Measurements from ENCODE around the gene RBM6.

The RBM6 gene

DNA sequence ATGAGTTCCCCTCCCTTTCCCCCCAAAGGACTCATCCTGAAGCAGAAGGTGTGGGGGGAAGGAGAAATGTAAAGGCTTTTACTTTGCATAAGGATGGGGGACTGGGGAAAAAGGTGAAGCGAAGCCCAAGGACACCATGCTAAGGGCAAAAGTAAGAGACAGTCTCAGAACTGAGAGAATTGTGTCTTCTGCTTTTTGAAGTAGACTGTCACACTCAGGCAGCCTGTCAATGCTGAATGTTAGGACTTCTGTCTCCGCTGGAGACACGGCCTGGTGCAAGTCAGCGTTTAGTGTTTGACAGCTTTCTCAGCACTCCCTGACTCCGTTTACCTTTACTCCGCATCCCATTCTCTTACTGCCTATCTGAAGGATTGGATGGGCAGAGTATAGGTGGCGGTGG, 162.6 kb downstream of the RBM6 start:
- Histone ChIP-seq H3K4me3 (ENCODE audit: low read length) (no peak overlapping the region), H3K4me1 (ENCODE audit: insufficient read depth, low read length) (no peaks in the 10 kb centered on the region), H3K27me3 (ENCODE audit: insufficient read depth, low read length) (no peaks in the 10 kb centered on the region), H3K36me3 (ENCODE audit: insufficient read depth, low read depth, low read length) (peaks cover 96% of the 10 kb centered on the region), H3K9me3 (ENCODE audit: insufficient read depth, low read depth, low read length) (no peaks in the 10 kb centered on the region), H3K9ac (ENCODE audit: low read depth, low read length) (no peak overlapping the region), H3K27ac (ENCODE audit: low read length) (no peak overlapping the region)

GRCh38 chr3:50111757-50112156, 171.8 kb downstream of the RBM6 start:
- H3K36me3 ChIP-seq (ENCODE audit: insufficient read depth, low read depth, low read length), result peaks cover 100% of the 10 kb centered on the region
- H3K4me1 ChIP-seq (ENCODE audit: insufficient read depth, low read length), result no peaks in the 10 kb centered on the region
- H3K27me3 ChIP-seq (ENCODE audit: insufficient read depth, low read length), result no peaks in the 10 kb centered on the region
- no peak overlapping the region for H3K4me3 ChIP-seq (ENCODE audit: low read length)
- no peaks in the 10 kb centered on the region for H3K9me3 ChIP-seq (ENCODE audit: insufficient read depth, low read depth, low read length)
- no peak overlapping the region for H3K27ac ChIP-seq (ENCODE audit: low read length)
- H3K9ac ChIP-seq (ENCODE audit: low read depth, low read length), result no peak overlapping the region

- Histone ChIP-seq H3K27ac (ENCODE audit: low read length) (no peak overlapping the region), H3K9me3 (ENCODE audit: insufficient read depth, low read depth, low read length) (no peaks in the 10 kb centered on the region), H3K4me1 (ENCODE audit: insufficient read depth, low read length) (no peaks in the 10 kb centered on the region), H3K9ac (ENCODE audit: low read depth, low read length) (no peak overlapping the region), H3K36me3 (ENCODE audit: insufficient read depth, low read depth, low read length) (peaks cover 100% of the 10 kb centered on the region), H3K4me3 (ENCODE audit: low read length) (no peak overlapping the region), H3K27me3 (ENCODE audit: insufficient read depth, low read length) (no peaks in the 10 kb centered on the region)
Observed at GRCh38 chr3:50112462-50112861, 172.5 kb downstream of the RBM6 start.

DNA sequence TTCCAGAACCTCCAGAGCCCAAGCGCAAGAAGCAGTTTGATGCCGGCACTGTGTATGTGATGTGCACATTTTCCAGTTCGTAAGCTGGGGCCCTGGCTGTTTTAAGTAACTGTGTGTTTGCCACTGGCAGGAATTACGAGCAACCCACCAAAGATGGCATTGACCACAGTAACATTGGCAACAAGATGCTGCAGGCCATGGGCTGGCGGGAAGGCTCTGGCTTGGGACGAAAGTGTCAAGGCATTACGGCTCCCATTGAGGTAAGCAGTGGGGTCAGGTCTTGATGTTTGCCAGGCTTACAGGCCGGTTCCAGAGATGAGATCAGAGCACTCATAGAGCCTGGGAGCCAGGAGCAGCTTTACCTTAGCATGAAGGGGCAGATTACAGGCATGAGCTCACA, 177.2 kb downstream of the RBM6 start:
- Histone ChIP-seq H3K4me1 (ENCODE audit: insufficient read depth, low read length) (no peaks in the 10 kb centered on the region), H3K36me3 (ENCODE audit: insufficient read depth, low read depth, low read length) (peaks cover 82% of the 10 kb centered on the region), H3K27me3 (ENCODE audit: insufficient read depth, low read length) (no peaks in the 10 kb centered on the region), H3K27ac (ENCODE audit: low read length) (no peak overlapping the region), H3K4me3 (ENCODE audit: low read length) (no peak overlapping the region), H3K9ac (ENCODE audit: low read depth, low read length) (no peak overlapping the region), H3K9me3 (ENCODE audit: insufficient read depth, low read depth, low read length) (no peaks in the 10 kb centered on the region)

DNA sequence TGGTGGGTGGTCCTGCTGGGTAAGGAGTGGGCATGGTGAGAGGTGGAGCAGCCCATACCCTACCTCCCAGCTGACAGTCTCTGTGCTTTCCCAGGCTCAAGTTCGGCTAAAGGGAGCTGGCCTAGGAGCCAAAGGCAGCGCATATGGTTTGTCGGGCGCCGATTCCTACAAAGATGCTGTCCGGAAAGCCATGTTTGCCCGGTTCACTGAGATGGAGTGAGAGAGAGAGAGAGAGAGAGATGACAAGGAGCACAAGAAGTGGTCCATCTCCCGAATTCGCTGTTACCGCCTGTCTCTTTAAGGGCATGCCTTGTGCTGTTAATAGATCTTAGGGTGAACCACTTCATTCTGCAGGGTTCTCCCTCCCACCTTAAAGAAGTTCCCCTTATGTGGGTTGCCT, 178.3 kb downstream of the RBM6 start:
- Histone ChIP-seq H3K9ac (ENCODE audit: low read depth, low read length) (no peak overlapping the region), H3K4me3 (ENCODE audit: low read length) (no peak overlapping the region), H3K9me3 (ENCODE audit: insufficient read depth, low read depth, low read length) (no peaks in the 10 kb centered on the region), H3K27ac (ENCODE audit: low read length) (no peak overlapping the region), H3K36me3 (ENCODE audit: insufficient read depth, low read depth, low read length) (peaks cover 71% of the 10 kb centered on the region), H3K27me3 (ENCODE audit: insufficient read depth, low read length) (no peaks in the 10 kb centered on the region), H3K4me1 (ENCODE audit: insufficient read depth, low read length) (no peaks in the 10 kb centered on the region)

DNA sequence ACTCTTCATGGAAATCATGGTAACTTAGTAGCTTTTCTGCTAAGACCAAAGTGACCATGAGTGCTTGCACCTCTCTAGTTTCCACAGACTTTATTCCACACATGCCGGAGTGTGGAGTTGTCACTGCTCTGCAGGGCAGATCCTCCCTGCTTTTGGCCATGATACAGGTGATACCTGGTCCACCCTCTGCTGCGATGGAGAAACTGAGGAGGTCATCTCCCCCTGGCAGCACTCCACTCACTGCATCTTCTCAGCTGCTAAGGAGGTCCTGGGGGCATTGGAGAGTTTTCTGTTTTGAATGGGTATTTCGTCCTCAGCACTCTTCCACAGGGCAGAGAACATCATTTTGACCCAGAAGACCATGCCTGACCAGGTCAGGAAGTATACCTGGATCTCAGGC, 179.8 kb downstream of the RBM6 start:
- H3K9me3 ChIP-seq (ENCODE audit: insufficient read depth, low read depth, low read length), result no peaks in the 10 kb centered on the region
- H3K4me3 ChIP-seq (ENCODE audit: low read length), result no peak overlapping the region
- no peak overlapping the region for H3K27ac ChIP-seq (ENCODE audit: low read length)
- H3K4me1 ChIP-seq (ENCODE audit: insufficient read depth, low read length), result peaks cover 6% of the 10 kb centered on the region; the same call in 1 of the 2 replicates
- H3K36me3 ChIP-seq (ENCODE audit: insufficient read depth, low read depth, low read length), result peaks cover 55% of the 10 kb centered on the region
- no peak overlapping the region for H3K9ac ChIP-seq (ENCODE audit: low read depth, low read length)
- no peaks in the 10 kb centered on the region for H3K27me3 ChIP-seq (ENCODE audit: insufficient read depth, low read length)

GRCh38 chr3:50120364-50121071, 180.6 kb downstream of the RBM6 start:
- H3K27ac ChIP-seq (ENCODE audit: low read length), result no peak overlapping the region
- no peak overlapping the region for H3K9ac ChIP-seq (ENCODE audit: low read depth, low read length)
- H3K4me3 ChIP-seq (ENCODE audit: low read length), result no peak overlapping the region
- H3K36me3 ChIP-seq (ENCODE audit: insufficient read depth, low read depth, low read length), result peaks cover 48% of the 10 kb centered on the region
- H3K27me3 ChIP-seq (ENCODE audit: insufficient read depth, low read length), result no peaks in the 10 kb centered on the region
- H3K4me1 ChIP-seq (ENCODE audit: insufficient read depth, low read length), result peaks cover 7% of the 10 kb centered on the region; the same call in 1 of the 2 replicates
- no peaks in the 10 kb centered on the region for H3K9me3 ChIP-seq (ENCODE audit: insufficient read depth, low read depth, low read length)

- Histone ChIP-seq H3K36me3 (ENCODE audit: insufficient read depth, low read depth, low read length) (peaks cover 40% of the 10 kb centered on the region), H3K4me1 (ENCODE audit: insufficient read depth, low read length) (peaks cover 15% of the 10 kb centered on the region), H3K27me3 (ENCODE audit: insufficient read depth, low read length) (no peaks in the 10 kb centered on the region), H3K27ac (ENCODE audit: low read length) (no peak overlapping the region), H3K9me3 (ENCODE audit: insufficient read depth, low read depth, low read length) (no peaks in the 10 kb centered on the region), H3K4me3 (ENCODE audit: low read length) (no peak overlapping the region), H3K9ac (ENCODE audit: low read depth, low read length) (no peak overlapping the region)
Observed at GRCh38 chr3:50121072-50122032, 181.4 kb downstream of the RBM6 start.

DNA sequence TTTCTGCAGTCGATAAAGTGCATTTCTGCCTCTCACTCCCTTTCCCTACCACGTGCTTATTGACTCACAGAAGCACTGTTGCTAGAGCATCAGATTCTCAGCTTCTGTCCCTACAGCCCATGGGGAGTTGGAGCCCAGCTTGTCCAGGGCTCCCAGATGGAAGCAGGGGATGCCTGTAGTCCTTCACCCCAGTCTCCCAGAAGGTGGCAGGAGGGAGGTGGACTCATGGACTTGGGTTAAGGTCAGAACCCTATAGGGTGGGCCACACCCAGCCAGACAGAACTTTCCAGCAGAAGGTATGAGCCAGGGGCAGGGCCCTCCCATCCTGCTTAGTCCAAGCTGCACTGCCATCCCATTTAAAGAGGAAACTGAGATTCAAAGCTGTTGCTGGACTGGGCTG, 182.1 kb downstream of the RBM6 start:
- Histone ChIP-seq H3K27me3 (ENCODE audit: insufficient read depth, low read length) (no peaks in the 10 kb centered on the region), H3K4me3 (ENCODE audit: low read length) (no peak overlapping the region), H3K27ac (ENCODE audit: low read length) (no peak overlapping the region), H3K9ac (ENCODE audit: low read depth, low read length) (no peak overlapping the region), H3K9me3 (ENCODE audit: insufficient read depth, low read depth, low read length) (no peaks in the 10 kb centered on the region), H3K36me3 (ENCODE audit: insufficient read depth, low read depth, low read length) (peaks cover 33% of the 10 kb centered on the region), H3K4me1 (ENCODE audit: insufficient read depth, low read length) (peaks cover 15% of the 10 kb centered on the region)

GRCh38 chr3:50122661-50123391, 182.9 kb downstream of the RBM6 start:
- Histone ChIP-seq H3K36me3 (ENCODE audit: insufficient read depth, low read depth, low read length) (peaks cover 25% of the 10 kb centered on the region), H3K9ac (ENCODE audit: low read depth, low read length) (no peak overlapping the region), H3K27me3 (ENCODE audit: insufficient read depth, low read length) (no peaks in the 10 kb centered on the region), H3K9me3 (ENCODE audit: insufficient read depth, low read depth, low read length) (no peaks in the 10 kb centered on the region), H3K27ac (ENCODE audit: low read length) (no peak overlapping the region), H3K4me1 (ENCODE audit: insufficient read depth, low read length) (peaks cover 15% of the 10 kb centered on the region), H3K4me3 (ENCODE audit: low read length) (no peak overlapping the region)

- Histone ChIP-seq H3K9ac (ENCODE audit: low read depth, low read length) (no peak overlapping the region), H3K27ac (ENCODE audit: low read length) (no peak overlapping the region)
Observed at GRCh38 chr3:50123394-50124051, 183.6 kb downstream of the RBM6 start.

More at GRCh38 chr3:50123394-50124051, 183.6 kb downstream of the RBM6 start:
- H3K27me3 ChIP-seq (ENCODE audit: insufficient read depth, low read length), result no peaks in the 10 kb centered on the region
- H3K4me1 ChIP-seq (ENCODE audit: insufficient read depth, low read length), result peaks cover 15% of the 10 kb centered on the region
- H3K9me3 ChIP-seq (ENCODE audit: insufficient read depth, low read depth, low read length), result no peaks in the 10 kb centered on the region
- no peak overlapping the region for H3K4me3 ChIP-seq (ENCODE audit: low read length)
- H3K36me3 ChIP-seq (ENCODE audit: insufficient read depth, low read depth, low read length), result peaks cover 18% of the 10 kb centered on the region

All from iPS-20b (cell line).